ENCODE data around the gene L1CAM. TPM values are rescaled to one million over a fixed set of nuclear protein-coding genes. Genes with fewer than 3 reads are reported as not detected.

The L1CAM gene
- total and polyA plus RNA-seq, 9 of the 15 experiments (the other 6 are each of a cell fraction or from before 2014, with no cell fraction given): 0.09 to 0.86 (median 0.26) TPM; not detected in 3

DNA sequence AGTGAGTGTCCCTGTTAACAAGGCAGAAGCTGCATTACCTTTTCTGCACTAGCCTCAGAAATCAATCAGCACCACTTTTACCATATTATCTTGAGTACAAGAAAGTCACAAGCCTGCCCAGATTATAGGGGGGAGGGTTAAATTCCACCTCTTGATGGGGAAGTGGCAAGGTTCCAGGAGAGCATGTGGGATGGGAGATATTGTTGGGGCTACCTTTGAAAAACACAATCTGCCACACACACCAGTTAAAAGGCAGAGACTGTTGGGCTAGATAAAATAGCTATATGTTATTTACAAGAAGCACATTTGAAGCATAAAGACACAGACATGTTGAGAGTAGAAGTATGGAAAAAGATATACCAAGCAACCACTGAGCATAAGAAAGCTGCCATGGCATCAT lies 11.9 kb upstream of the L1CAM start (continued):
- peak; percentile 92 for TF ChIP-seq SMARCC2 (IDR thresholded peaks at IDR 0.05; ENCODE audit: low read depth)
- TF ChIP-seq CCNT2 (IDR thresholded peaks at IDR 0.05; ENCODE audit: borderline replicate concordance, extremely low read depth, insufficient read length, low read depth, low read length): peak; percentile 92
- no peak for TF ChIP-seq NR2C2 (CRISPR knock-in tag; IDR thresholded peaks at IDR 0.05)
- TF ChIP-seq NR2C2 (tag; IDR thresholded peaks at IDR 0.05): no peak; the same call in 1 of the 2 replicates
- TF ChIP-seq ZNF41 (CRISPR knock-in tag; conservative IDR thresholded peaks at IDR 0.05): no peak
- TF ChIP-seq HDGF (IDR thresholded peaks at IDR 0.05): no peak
- peak; percentile 63 for TF ChIP-seq FOSL1 (tag; conservative IDR thresholded peaks at IDR 0.05)
- TF ChIP-seq MAZ (CRISPR knock-in tag; conservative IDR thresholded peaks at IDR 0.05 in 1 of 2, IDR thresholded peaks at IDR 0.05 in 1 of 2): peak; percentile 45 to 59; a peak in 1 of 4 replicates
- TF ChIP-seq HSF4 (CRISPR knock-in tag; IDR thresholded peaks at IDR 0.05; ENCODE audit: borderline replicate concordance): no peak
- peak; percentile 81 for TF ChIP-seq NCOA1 (IDR thresholded peaks at IDR 0.05; ENCODE audit: low read depth)
- TF ChIP-seq NR3C1 (CRISPR knock-in tag; IDR thresholded peaks at IDR 0.05): no peak
- peak; percentile 66; the same call in 1 of the 2 replicates for TF ChIP-seq BCL6 (CRISPR knock-in tag; IDR thresholded peaks at IDR 0.05)
- TF ChIP-seq, protein P1, sequence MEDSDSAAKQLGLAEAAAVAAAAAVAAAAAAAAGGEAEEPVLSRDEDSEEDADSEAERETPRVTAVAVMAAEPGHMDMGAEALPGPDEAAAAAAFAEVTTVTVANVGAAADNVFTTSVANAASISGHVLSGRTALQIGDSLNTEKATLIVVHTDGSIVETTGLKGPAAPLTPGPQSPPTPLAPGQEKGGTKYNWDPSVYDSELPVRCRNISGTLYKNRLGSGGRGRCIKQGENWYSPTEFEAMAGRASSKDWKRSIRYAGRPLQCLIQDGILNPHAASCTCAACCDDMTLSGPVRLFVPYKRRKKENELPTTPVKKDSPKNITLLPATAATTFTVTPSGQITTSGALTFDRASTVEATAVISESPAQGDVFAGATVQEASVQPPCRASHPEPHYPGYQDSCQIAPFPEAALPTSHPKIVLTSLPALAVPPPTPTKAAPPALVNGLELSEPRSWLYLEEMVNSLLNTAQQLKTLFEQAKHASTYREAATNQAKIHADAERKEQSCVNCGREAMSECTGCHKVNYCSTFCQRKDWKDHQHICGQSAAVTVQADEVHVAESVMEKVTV (CRISPR knock-in tag; IDR thresholded peaks at IDR 0.05): no peak
- peak; percentile 29; the same call in 1 of the 2 replicates for TF ChIP-seq ZEB2 (IDR thresholded peaks at IDR 0.05)
- no peak for TF ChIP-seq ZNF830 (CRISPR knock-in tag; IDR thresholded peaks at IDR 0.05)
- no peak for TF ChIP-seq ETV5 (CRISPR knock-in tag; IDR thresholded peaks at IDR 0.05; ENCODE audit: low read depth)
- TF ChIP-seq, protein P2, sequence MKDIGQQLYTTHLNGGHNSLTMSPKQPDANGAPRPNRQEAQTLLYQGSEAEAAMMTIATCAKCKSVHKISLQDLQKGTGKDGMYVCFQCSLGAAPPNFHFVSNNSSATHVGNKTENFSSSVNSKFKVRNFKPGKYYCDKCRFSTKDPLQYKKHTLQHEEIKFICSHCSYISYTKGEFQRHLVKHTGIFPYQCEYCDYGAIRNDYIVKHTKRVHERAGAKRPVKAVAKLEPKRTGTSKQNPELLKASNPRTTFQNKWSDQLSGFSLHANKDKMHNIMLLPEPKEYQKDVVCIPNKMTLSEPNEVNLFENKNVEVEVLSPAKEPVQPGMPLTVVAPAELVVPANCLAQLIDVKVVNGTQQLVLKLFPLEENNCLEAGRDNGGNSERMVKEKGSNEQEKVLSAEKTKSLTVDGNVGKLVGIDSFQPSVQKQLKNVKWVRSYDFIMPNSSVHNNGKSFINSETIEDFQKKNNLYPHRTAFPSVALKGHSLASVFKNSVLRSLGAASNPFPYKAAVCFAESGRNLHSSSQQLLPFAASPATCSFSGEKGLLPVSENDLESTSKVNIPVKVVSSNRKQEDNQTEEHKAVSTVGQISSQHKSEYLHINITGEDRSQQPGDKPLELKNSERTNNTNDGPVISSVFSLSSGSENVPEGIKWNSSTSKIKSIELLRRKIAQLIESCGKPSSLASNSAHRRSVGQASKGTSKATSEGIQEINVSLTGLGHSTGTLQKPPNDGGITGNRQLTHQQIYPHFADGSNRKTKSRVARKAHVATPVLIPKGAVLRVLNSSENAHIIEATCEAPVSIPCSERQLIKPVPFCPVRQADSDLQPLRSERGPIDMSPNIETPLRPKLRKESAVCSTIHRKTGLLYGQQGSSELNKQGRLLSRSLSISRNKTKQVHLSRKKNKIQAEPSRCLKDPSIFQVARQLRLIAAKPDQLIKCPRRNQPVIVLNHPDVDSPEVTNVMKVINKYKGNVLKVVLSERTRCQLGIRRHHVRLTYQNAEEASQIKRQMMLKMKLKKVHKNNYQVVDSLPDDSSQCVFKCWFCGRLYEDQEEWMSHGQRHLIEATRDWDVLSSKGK (CRISPR knock-in tag; IDR thresholded peaks at IDR 0.05): no peak
- TF ChIP-seq ZNF699 (CRISPR knock-in tag; IDR thresholded peaks at IDR 0.05; ENCODE audit: insufficient replicate concordance): no peak
- TF ChIP-seq POLR2G (IDR thresholded peaks at IDR 0.05; ENCODE audit: low read depth, low read length): no peak
- no peak for TF ChIP-seq TAF15 (IDR thresholded peaks at IDR 0.05; ENCODE audit: low read depth, low read length)
- TF ChIP-seq ZNF316 (IDR thresholded peaks at IDR 0.05): no peak
- TF ChIP-seq, protein P3, sequence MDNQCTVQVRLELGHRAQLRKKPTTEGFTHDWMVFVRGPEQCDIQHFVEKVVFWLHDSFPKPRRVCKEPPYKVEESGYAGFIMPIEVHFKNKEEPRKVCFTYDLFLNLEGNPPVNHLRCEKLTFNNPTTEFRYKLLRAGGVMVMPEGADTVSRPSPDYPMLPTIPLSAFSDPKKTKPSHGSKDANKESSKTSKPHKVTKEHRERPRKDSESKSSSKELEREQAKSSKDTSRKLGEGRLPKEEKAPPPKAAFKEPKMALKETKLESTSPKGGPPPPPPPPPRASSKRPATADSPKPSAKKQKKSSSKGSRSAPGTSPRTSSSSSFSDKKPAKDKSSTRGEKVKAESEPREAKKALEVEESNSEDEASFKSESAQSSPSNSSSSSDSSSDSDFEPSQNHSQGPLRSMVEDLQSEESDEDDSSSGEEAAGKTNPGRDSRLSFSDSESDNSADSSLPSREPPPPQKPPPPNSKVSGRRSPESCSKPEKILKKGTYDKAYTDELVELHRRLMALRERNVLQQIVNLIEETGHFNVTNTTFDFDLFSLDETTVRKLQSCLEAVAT (IDR thresholded peaks at IDR 0.05): peak in 1 of 2 experiments; percentile 17; a peak in 1 of 4 replicates
- TF ChIP-seq, protein P4, sequence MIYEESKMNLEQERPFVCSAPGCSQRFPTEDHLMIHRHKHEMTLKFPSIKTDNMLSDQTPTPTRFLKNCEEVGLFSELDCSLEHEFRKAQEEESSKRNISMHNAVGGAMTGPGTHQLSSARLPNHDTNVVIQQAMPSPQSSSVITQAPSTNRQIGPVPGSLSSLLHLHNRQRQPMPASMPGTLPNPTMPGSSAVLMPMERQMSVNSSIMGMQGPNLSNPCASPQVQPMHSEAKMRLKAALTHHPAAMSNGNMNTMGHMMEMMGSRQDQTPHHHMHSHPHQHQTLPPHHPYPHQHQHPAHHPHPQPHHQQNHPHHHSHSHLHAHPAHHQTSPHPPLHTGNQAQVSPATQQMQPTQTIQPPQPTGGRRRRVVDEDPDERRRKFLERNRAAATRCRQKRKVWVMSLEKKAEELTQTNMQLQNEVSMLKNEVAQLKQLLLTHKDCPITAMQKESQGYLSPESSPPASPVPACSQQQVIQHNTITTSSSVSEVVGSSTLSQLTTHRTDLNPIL (CRISPR knock-in tag; IDR thresholded peaks at IDR 0.05): no peak

Measured in K562 (cell line).